Loucy (cell line): ENCODE measurements around the gene GNGT1.

Experiments used
- H2AFZ ChIP-seq: fragments of 200-600 bp; sonication (generic); 2 replicates; pipeline ENCODE4 v1.6.0; 2016; ENCODE audit warnings: antibody characterized with exemption, mild to moderate bottlenecking, low read length, moderate library complexity
- H3F3A ChIP-seq: fragments of 200-600 bp; 2 replicates; pipeline ENCODE4 v1.6.0; 2016; ENCODE audit warnings: antibody characterized with exemption, low read depth, mild to moderate bottlenecking
- H3K27me3 ChIP-seq: fragments of 200-600 bp; sonication (generic); 2 replicates; pipeline ENCODE4 v1.6.1; 2014; ENCODE audit warnings: low read length, mild to moderate bottlenecking; ENCODE audit not compliant: insufficient read depth, poor library complexity, severe bottlenecking
- H3K36me3 ChIP-seq: fragments of 200-600 bp; sonication (generic); 2 replicates; pipeline ENCODE4 v1.6.1; 2016; ENCODE audit warnings: low read length; ENCODE audit not compliant: insufficient read depth
- H3K4me1 ChIP-seq: fragments of 200-600 bp; sonication (generic); 2 replicates; pipeline ENCODE4 v1.5.1; 2014; ENCODE audit warnings: low read length, mild to moderate bottlenecking; ENCODE audit not compliant: insufficient read depth, poor library complexity, severe bottlenecking
- H3K4me2 ChIP-seq: fragments of 200-600 bp; sonication (generic); 2 replicates; pipeline ENCODE4 v1.6.0; 2014; ENCODE audit warnings: antibody characterized with exemption, low read length, low read depth, mild to moderate bottlenecking; ENCODE audit not compliant: poor library complexity, severe bottlenecking
- H3K4me3 ChIP-seq: fragments of 200-600 bp; sonication (generic); 2 replicates; pipeline ENCODE4 v1.5.1; 2014; ENCODE audit warnings: low read length, mild to moderate bottlenecking, mixed read lengths; ENCODE audit not compliant: poor library complexity, severe bottlenecking
- H3K79me2 ChIP-seq: fragments of 200-600 bp; sonication (generic); 2 replicates; pipeline ENCODE4 v1.6.1; 2014; ENCODE audit warnings: low read length; ENCODE audit not compliant: insufficient read depth
- H3K9ac ChIP-seq: fragments of 200-600 bp; sonication (generic); 2 replicates; pipeline ENCODE4 v1.6.0; 2014; ENCODE audit warnings: mild to moderate bottlenecking, low read depth, low read length, moderate library complexity; ENCODE audit not compliant: poor library complexity, severe bottlenecking
- H3K9me2 ChIP-seq: fragments of 200-600 bp; sonication (generic); replicated peaks from 2 replicates; pipeline ENCODE4 v1.6.1; 2016; ENCODE audit warnings: low read depth, low read length, mixed read lengths
- H3K9me3 ChIP-seq: fragments of 200-600 bp; sonication (generic); 2 replicates; pipeline ENCODE4 v1.6.1; 2014; ENCODE audit warnings: mild to moderate bottlenecking, antibody characterized with exemption, low read length, low read depth; ENCODE audit not compliant: insufficient read depth
- H4K20me1 ChIP-seq: fragments of 200-600 bp; sonication (generic); 2 replicates; pipeline ENCODE4 v1.6.0; 2014; ENCODE audit warnings: antibody characterized with exemption, low read length, mild to moderate bottlenecking; ENCODE audit not compliant: insufficient read depth, poor library complexity, severe bottlenecking
- EZH2phosphoT487 ChIP-seq: fragments of 200-600 bp; IDR thresholded peaks from 2 replicates; pipeline ENCODE4 v1.6.1; 2018; ENCODE audit warnings: antibody characterized with exemption, mild to moderate bottlenecking, moderate library complexity, borderline replicate concordance
- TF ChIP-seq, protein P1 (sequence below): fragments of 200-600 bp; sonication (generic); conservative IDR thresholded peaks from 2 replicates; pipeline ENCODE4 v1.5.1; 2014; ENCODE audit warnings: mild to moderate bottlenecking, antibody characterized with exemption, low read length

GNGT1 gene

DNA sequence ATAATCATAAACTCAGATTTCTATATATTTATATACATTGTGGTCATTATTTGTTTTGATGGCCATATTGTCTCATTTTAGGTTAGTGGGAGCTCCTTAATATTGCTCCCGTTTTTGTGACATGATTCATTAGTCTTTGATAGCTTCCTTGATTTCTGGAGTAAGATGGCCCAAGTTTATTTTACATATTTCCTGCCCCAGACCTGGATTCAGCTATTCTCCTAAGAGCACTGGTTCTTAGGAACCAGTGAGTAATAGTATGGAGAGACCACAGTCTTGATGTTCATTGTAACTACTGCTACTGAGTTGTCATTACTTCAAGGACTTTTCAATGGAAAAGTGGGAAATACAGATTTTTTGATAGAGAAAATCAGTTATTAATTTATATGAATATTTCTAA is 21.8 kb upstream of the GNGT1 start:
- H3K4me2 ChIP-seq: no peak overlapping the region

DNA sequence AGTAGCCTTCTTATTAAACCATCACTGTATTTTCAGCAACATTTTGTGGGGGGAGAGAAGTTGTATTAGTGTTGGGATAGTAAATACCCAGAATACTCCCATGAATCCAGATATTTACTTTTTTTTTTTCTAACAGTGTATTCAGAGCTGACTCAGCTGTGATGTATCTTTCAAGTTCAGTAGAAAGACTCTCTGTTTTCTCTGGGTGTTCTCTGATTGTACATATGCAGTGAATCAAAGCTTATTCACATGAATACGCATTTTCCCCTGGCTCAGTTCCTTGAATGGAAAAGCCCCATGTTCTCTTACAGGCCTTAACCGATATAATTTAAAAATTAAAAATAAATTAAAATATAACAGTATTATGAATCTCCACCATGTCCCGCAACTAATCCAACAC is 17.1 kb upstream of the GNGT1 start:
- Histone ChIP-seq H3K4me2 (no peak overlapping the region), H3K4me3 (no peak overlapping the region), H3K27me3 (no peaks in the 10 kb centered on the region), H3K36me3 (no peaks in the 10 kb centered on the region), H2AFZ (no peak overlapping the region), H3F3A (no peaks in the 10 kb centered on the region), H3K4me1 (no peaks in the 10 kb centered on the region), H3K9ac (no peak overlapping the region), H3K79me2 (no peaks in the 10 kb centered on the region), H3K9me2 (no peaks in the 10 kb centered on the region), H3K9me3 (no peaks in the 10 kb centered on the region), H4K20me1 (no peaks in the 10 kb centered on the region)
- TF ChIP-seq, protein P1, sequence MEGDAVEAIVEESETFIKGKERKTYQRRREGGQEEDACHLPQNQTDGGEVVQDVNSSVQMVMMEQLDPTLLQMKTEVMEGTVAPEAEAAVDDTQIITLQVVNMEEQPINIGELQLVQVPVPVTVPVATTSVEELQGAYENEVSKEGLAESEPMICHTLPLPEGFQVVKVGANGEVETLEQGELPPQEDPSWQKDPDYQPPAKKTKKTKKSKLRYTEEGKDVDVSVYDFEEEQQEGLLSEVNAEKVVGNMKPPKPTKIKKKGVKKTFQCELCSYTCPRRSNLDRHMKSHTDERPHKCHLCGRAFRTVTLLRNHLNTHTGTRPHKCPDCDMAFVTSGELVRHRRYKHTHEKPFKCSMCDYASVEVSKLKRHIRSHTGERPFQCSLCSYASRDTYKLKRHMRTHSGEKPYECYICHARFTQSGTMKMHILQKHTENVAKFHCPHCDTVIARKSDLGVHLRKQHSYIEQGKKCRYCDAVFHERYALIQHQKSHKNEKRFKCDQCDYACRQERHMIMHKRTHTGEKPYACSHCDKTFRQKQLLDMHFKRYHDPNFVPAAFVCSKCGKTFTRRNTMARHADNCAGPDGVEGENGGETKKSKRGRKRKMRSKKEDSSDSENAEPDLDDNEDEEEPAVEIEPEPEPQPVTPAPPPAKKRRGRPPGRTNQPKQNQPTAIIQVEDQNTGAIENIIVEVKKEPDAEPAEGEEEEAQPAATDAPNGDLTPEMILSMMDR: no peak
- no peak for TF ChIP-seq EZH2phosphoT487

More for the DNA sequence above, 21.8 kb upstream of the GNGT1 start:
- no peaks in the 10 kb centered on the region for H3K79me2 ChIP-seq
- no peaks in the 10 kb centered on the region for H4K20me1 ChIP-seq
- no peaks in the 10 kb centered on the region for H3F3A ChIP-seq
- H3K9me2 ChIP-seq: no peaks in the 10 kb centered on the region
- no peaks in the 10 kb centered on the region for H3K4me1 ChIP-seq
- no peak overlapping the region for H3K4me3 ChIP-seq
- no peak overlapping the region for H3K9ac ChIP-seq
- no peaks in the 10 kb centered on the region for H3K27me3 ChIP-seq
- H2AFZ ChIP-seq: no peak overlapping the region
- no peaks in the 10 kb centered on the region for H3K9me3 ChIP-seq
- no peaks in the 10 kb centered on the region for H3K36me3 ChIP-seq
- no peak for TF ChIP-seq EZH2phosphoT487
- TF ChIP-seq, protein P1: no peak

DNA sequence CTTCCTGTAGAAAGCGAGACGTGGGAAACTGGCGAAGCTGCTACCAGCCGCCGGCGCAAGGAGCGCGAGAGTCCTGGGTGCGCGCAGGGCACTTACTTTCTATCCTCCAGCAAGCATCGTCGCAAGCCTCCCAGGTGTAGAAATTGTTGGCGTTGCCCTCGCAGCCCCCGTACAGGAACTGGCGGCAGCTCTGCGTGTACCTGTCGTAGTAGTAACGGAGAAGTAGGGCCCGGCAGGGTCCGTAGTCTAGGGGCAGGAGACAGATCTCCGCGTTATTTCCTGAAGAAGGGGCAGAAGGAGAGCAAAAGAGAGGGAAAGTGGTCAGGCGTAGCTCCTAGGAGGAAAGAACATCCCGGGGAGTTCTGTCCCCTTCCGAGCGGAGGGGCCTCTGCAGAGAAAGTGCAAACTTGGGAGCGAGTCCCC is 16.3 kb upstream of the GNGT1 start:
- Histone ChIP-seq H3K9me2 (no peaks in the 10 kb centered on the region), H3K9me3 (no peaks in the 10 kb centered on the region), H2AFZ (no peak overlapping the region), H3K36me3 (no peaks in the 10 kb centered on the region), H3K9ac (no peak overlapping the region), H4K20me1 (no peaks in the 10 kb centered on the region), H3F3A (no peaks in the 10 kb centered on the region), H3K4me2 (no peak overlapping the region), H3K4me3 (no peak overlapping the region), H3K79me2 (no peaks in the 10 kb centered on the region), H3K4me1 (no peaks in the 10 kb centered on the region), H3K27me3 (no peaks in the 10 kb centered on the region)
- no peak for TF ChIP-seq EZH2phosphoT487
- TF ChIP-seq, protein P1: no peak
